A549 (cell line): ENCODE data around the gene NPAS2. TPM values are rescaled to one million over a fixed set of nuclear protein-coding genes. Genes with fewer than 3 reads are reported as not detected.
A peak's percentile ranks its signal among the peaks of the same experiment; 100 is the strongest.

Experiments used
- ATAC-seq, 2 experiments: fragments of 200-7000 bp in 1 of 2; fragments of >200 bp in 1 of 2; cut with Nextera tagmentation in 1 of 2; cut with Tn5 transposase in 1 of 2; 3 replicates each; pipeline versions ENCODE4 v1.8.0 to v1.9.1; 2018 to 2020; ENCODE audit warnings: mild to moderate bottlenecking in 1 of 2, moderate library complexity in 1 of 2
- CTCF ChIA-PET: fragments of 300-600 bp; sonication (Branson Sonifier 250); formaldehyde crosslinking; extraction: SDS; loops from one replicate; lab custom pipeline; 2021; ENCODE audit warnings: antibody characterized with exemption, inconsistent platforms; lab: Yijun Ruan, JAX
- POLR2A ChIA-PET: fragments of 350-600 bp; formaldehyde crosslinking; extraction: SDS; loops from one replicate; lab custom pipeline; 2021; ENCODE audit warnings: antibody characterized with exemption, inconsistent platforms; lab: Yijun Ruan, JAX
- DNase-seq, 2 experiments: peaks; one replicate each; pipeline versions ENCODE4 v3.0.0 to v3.0.0-alpha.2; 2011 to 2016; ENCODE audit warnings: low read depth in 1 of 2, low spot score in 1 of 2
- FAIRE-seq: peaks from 2 replicates; lab custom pipeline; 2011; peaks lifted over from hg19 to GRCh38; lab: Jason Lieb, UNC
- H3K27ac ChIP-seq, 2 experiments: fragments of >200 bp; sonication (Bioruptor Twin); formaldehyde crosslinking; 3 replicates each; pipeline ENCODE4 v1.5.1; 2016 to 2017
- H3K4me1 ChIP-seq: fragments of >200 bp; sonication (Bioruptor Twin); formaldehyde crosslinking; 3 replicates; pipeline ENCODE4 v1.6.1; 2016
- H3K4me2 ChIP-seq: fragments of >200 bp; sonication (Bioruptor Twin); formaldehyde crosslinking; 3 replicates; pipeline ENCODE4 v1.6.1; 2016
- H3K4me3 ChIP-seq: fragments of >200 bp; sonication (Bioruptor Twin); formaldehyde crosslinking; 3 replicates; pipeline ENCODE4 v1.5.1; 2016
- H3K9me3 ChIP-seq: fragments of >200 bp; sonication (Bioruptor Twin); formaldehyde crosslinking; 3 replicates; pipeline ENCODE4 v1.6.1; 2016
- BHLHE40 ChIP-seq: IDR thresholded peaks from 2 replicates; pipeline ENCODE4 v1.6.1; 2012; ENCODE audit warnings: low read depth, low read length, inconsistent platforms
- CBX8 ChIP-seq: fragments of 200-600 bp; sonication (generic); IDR thresholded peaks from 2 replicates; pipeline ENCODE4 v1.6.1; 2016
- CEBPB ChIP-seq, 2 experiments: fragments of >200 bp in 1 of 2; sonication (Bioruptor Twin) in 1 of 2; formaldehyde crosslinking in 1 of 2; IDR thresholded peaks; 2 replicates each; pipeline ENCODE4 v1.6.1; 2012 to 2016
- CHD2 ChIP-seq: fragments of 150-350 bp; IDR thresholded peaks from 2 replicates; pipeline ENCODE4 v1.6.1; 2014; ENCODE audit warnings: low read length; ENCODE audit not compliant: partially characterized antibody
- CHD4 ChIP-seq: fragments of 200-600 bp; sonication (generic); IDR thresholded peaks from 2 replicates; pipeline ENCODE4 v1.6.1; 2016; ENCODE audit warnings: antibody characterized with exemption, mild to moderate bottlenecking, borderline replicate concordance
- EHMT2 ChIP-seq: fragments of 200-600 bp; sonication (generic); IDR thresholded peaks from 2 replicates; pipeline ENCODE4 v1.6.1; 2016; ENCODE audit warnings: antibody characterized with exemption, low read depth, mild to moderate bottlenecking, moderate library complexity
- ESRRA ChIP-seq: fragments of 150-350 bp; IDR thresholded peaks from 2 replicates; pipeline ENCODE4 v1.6.1; 2014; ENCODE audit warnings: mild to moderate bottlenecking, low read length, borderline replicate concordance
- FOSB ChIP-seq: fragments of 250-450 bp; sonication (Bioruptor Pico); IDR thresholded peaks from 2 replicates; pipeline ENCODE4 v1.5.0; 2020; ENCODE audit warnings: mild to moderate bottlenecking, moderate library complexity
- HDAC2 ChIP-seq: fragments of 200-600 bp; sonication (generic); IDR thresholded peaks from 2 replicates; pipeline ENCODE4 v1.6.1; 2016
- HEYL ChIP-seq: fragments of 250-450 bp; sonication (Bioruptor Pico); IDR thresholded peaks from 2 replicates; pipeline ENCODE4 v1.8.0; 2021; ENCODE audit warnings: mild to moderate bottlenecking, moderate library complexity
- JUNB ChIP-seq: fragments of >200 bp; sonication (Bioruptor Twin); formaldehyde crosslinking; IDR thresholded peaks from 2 replicates; pipeline ENCODE4 v1.6.1; 2016
- MAFK ChIP-seq: fragments of 450-650 bp; IDR thresholded peaks from 2 replicates; pipeline ENCODE4 v1.6.1; 2014; ENCODE audit not compliant: partially characterized antibody
- MYC ChIP-seq: IDR thresholded peaks from 2 replicates; pipeline ENCODE4 v1.6.1; 2012; ENCODE audit warnings: mild to moderate bottlenecking, inconsistent platforms, low read length, improper control_type of control experiment, borderline replicate concordance
- NPAS2 ChIP-seq: fragments of 250-450 bp; sonication (Bioruptor Pico); IDR thresholded peaks from 2 replicates; pipeline ENCODE4 v1.8.0; 2022; ENCODE audit warnings: mild to moderate bottlenecking, moderate library complexity, borderline replicate concordance
- POLR2A ChIP-seq: IDR thresholded peaks from 2 replicates; pipeline ENCODE4 v1.6.1; 2012; ENCODE audit warnings: mild to moderate bottlenecking, low read length
- POLR2AphosphoS2 ChIP-seq: conservative IDR thresholded peaks from 2 replicates; pipeline ENCODE4 v1.6.1; 2012; ENCODE audit warnings: low read length, improper control_type of control experiment, inconsistent platforms
- RNF2 ChIP-seq: fragments of 200-600 bp; sonication (generic); IDR thresholded peaks from 2 replicates; pipeline ENCODE4 v1.6.1; 2016; ENCODE audit warnings: low read depth, mild to moderate bottlenecking, antibody characterized with exemption, moderate library complexity, borderline replicate concordance
- TP53 ChIP-seq: fragments of 250-450 bp; sonication (Bioruptor Pico); IDR thresholded peaks from 2 replicates; pipeline ENCODE4 v1.5.0; 2021; ENCODE audit warnings: mild to moderate bottlenecking, moderate library complexity
- ZFP36 ChIP-seq: fragments of 450-650 bp; IDR thresholded peaks from 2 replicates; pipeline ENCODE4 v1.6.1; 2014; ENCODE audit warnings: borderline replicate concordance; ENCODE audit not compliant: partially characterized antibody
- WGBS: methylation state at CpG from one replicate; pipeline ENCODE4 v1.1.6; 2017; ENCODE audit errors: missing lambda C conversion rate; 5-methylcytosine and 5-hydroxymethylcytosine counted together
- polyA plus RNA-seq, 4 experiments: library from polyadenylated mRNA; depleted of rRNA in 3 of 4; stranded (reverse); fragments of >200 nt; fragmentation: RNase III in 1 of 4; extraction: RNeasy Plus Mini Kit Qiagen cat#74134 plus additional on column Dnase treatment in 1 of 4; gene quantifications; 2 replicates in 3 of 4; 3 replicates in 1 of 4; pipeline ENCODE4 v1.2.3, GENCODE V29; 2011 to 2017
- TF ChIP-seq, protein P1 (sequence below): fragments of 250-450 bp; sonication (Bioruptor Pico); IDR thresholded peaks from 2 replicates; pipeline ENCODE4 v1.5.0; 2021; ENCODE audit warnings: mild to moderate bottlenecking, moderate library complexity, borderline replicate concordance
- TF ChIP-seq, protein P2 (sequence below): fragments of 200-600 bp; sonication (generic); IDR thresholded peaks from 2 replicates; pipeline ENCODE4 v1.6.1; 2016; ENCODE audit warnings: antibody characterized with exemption, mild to moderate bottlenecking, moderate library complexity
- TF ChIP-seq, protein P3 (sequence below): fragments of 450-650 bp; IDR thresholded peaks from 2 replicates; pipeline ENCODE4 v1.6.1; 2014; ENCODE audit warnings: antibody characterized with exemption

Gene NPAS2
- polyA plus RNA-seq, 2 of the 4 experiments (the other 2 are of a cell fraction), result 31.4 to 56.1 TPM

GRCh38 chr2:100884145-100884621 is 64.2 kb downstream of the NPAS2 start:
- DNase-seq, result no peak
- no peak for FAIRE-seq
- Histone ChIP-seq H3K4me3 (no peak overlapping the region), H3K4me1 (peaks cover 91% of the 10 kb centered on the region), H3K27ac (peak overlapping the region; percentile 56 to 84), H3K4me2 (peak overlapping the region; percentile 48), H3K9me3 (no peaks in the 10 kb centered on the region)
- 32% methylated on average over 3 of the region's 3 CpGs for WGBS
- TF ChIP-seq, protein P1, sequence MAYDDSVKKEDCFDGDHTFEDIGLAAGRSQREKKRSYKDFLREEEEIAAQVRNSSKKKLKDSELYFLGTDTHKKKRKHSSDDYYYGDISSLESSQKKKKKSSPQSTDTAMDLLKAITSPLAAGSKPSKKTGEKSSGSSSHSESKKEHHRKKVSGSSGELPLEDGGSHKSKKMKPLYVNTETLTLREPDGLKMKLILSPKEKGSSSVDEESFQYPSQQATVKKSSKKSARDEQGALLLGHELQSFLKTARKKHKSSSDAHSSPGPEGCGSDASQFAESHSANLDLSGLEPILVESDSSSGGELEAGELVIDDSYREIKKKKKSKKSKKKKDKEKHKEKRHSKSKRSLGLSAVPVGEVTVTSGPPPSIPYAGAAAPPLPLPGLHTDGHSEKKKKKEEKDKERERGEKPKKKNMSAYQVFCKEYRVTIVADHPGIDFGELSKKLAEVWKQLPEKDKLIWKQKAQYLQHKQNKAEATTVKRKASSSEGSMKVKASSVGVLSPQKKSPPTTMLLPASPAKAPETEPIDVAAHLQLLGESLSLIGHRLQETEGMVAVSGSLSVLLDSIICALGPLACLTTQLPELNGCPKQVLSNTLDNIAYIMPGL, result no peak
- TF ChIP-seq, protein P2, sequence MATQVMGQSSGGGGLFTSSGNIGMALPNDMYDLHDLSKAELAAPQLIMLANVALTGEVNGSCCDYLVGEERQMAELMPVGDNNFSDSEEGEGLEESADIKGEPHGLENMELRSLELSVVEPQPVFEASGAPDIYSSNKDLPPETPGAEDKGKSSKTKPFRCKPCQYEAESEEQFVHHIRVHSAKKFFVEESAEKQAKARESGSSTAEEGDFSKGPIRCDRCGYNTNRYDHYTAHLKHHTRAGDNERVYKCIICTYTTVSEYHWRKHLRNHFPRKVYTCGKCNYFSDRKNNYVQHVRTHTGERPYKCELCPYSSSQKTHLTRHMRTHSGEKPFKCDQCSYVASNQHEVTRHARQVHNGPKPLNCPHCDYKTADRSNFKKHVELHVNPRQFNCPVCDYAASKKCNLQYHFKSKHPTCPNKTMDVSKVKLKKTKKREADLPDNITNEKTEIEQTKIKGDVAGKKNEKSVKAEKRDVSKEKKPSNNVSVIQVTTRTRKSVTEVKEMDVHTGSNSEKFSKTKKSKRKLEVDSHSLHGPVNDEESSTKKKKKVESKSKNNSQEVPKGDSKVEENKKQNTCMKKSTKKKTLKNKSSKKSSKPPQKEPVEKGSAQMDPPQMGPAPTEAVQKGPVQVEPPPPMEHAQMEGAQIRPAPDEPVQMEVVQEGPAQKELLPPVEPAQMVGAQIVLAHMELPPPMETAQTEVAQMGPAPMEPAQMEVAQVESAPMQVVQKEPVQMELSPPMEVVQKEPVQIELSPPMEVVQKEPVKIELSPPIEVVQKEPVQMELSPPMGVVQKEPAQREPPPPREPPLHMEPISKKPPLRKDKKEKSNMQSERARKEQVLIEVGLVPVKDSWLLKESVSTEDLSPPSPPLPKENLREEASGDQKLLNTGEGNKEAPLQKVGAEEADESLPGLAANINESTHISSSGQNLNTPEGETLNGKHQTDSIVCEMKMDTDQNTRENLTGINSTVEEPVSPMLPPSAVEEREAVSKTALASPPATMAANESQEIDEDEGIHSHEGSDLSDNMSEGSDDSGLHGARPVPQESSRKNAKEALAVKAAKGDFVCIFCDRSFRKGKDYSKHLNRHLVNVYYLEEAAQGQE, result no peak
- TF ChIP-seq MYC, result no peak
- TF ChIP-seq TP53 (CRISPR knock-in tag), result no peak
- no peak for TF ChIP-seq HDAC2
- TF ChIP-seq EHMT2, result no peak
- TF ChIP-seq NPAS2 (CRISPR knock-in tag), result no peak
- TF ChIP-seq, protein P3, sequence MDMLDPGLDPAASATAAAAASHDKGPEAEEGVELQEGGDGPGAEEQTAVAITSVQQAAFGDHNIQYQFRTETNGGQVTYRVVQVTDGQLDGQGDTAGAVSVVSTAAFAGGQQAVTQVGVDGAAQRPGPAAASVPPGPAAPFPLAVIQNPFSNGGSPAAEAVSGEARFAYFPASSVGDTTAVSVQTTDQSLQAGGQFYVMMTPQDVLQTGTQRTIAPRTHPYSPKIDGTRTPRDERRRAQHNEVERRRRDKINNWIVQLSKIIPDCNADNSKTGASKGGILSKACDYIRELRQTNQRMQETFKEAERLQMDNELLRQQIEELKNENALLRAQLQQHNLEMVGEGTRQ, result no peak
- ChIA-PET CTCF (interaction anchor here (1.6 to 2.1 kb wide), 4 partner anchors 11 to 274 kb away, joined by 3 to 6 read pairs (median 5); no protein-coding TSS in a partner anchor), POLR2A (no interaction called here)
- peak; percentile 15 to 47; a peak in 3 of 6 replicates for ATAC-seq

DNA sequence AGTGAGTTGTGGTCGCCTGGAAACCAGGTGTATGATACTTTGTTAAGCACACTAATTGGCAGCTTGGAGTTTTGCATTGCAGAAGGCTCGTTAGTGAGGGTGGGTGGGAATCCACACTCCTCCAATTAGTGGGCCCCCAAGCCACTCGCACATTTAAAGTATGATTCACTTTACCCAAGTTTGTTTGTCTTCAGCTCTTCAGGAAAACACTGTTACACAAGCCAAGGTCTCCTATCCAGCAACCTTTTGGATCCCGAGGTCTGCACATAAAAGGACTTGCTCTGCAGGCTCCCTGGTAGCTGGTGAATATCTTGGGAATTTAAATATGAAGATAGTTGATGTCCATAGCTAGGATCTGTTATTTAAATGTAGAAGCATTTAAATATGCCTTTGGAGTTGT is 66.1 kb downstream of the NPAS2 start:
- no peak overlapping the region for H3K4me3 ChIP-seq
- peaks cover 92% of the 10 kb centered on the region for H3K4me1 ChIP-seq
- ATAC-seq, result no peak
- TF ChIP-seq CEBPB (IDR thresholded peaks at IDR 0.05), result 0 out of 4 replicates have a peak, but pooled peaks of 1 of the 2 experiments have one; percentile 14
- TF ChIP-seq NPAS2 (CRISPR knock-in tag), result no peak
- TF ChIP-seq, all 56 proteins: peak for 1
- DNase-seq (no peak), FAIRE-seq (no peak)
- POLR2A ChIA-PET, result interaction anchor here (0.5 to 0.6 kb wide), 2 partner anchors 29 to 85 kb away, joined by 3 to 4 read pairs; no protein-coding TSS in a partner anchor
- H3K4me2 ChIP-seq, result peak overlapping the region; percentile 48
- peak overlapping the region; percentile 56 to 94 for H3K27ac ChIP-seq
- CTCF ChIA-PET, result interaction anchor here (1.0 to 2.4 kb wide), 6 partner anchors 14 to 156 kb away, joined by 3 to 6 read pairs (median 4); no protein-coding TSS in a partner anchor
- WGBS, result 31% methylated on average over 4 of the region's 4 CpGs
- no peaks in the 10 kb centered on the region for H3K9me3 ChIP-seq

- ATAC-seq, result no peak
- CTCF ChIA-PET, result interaction anchor here (1.6 to 2.4 kb wide), 4 partner anchors 13 to 29 kb away, joined by 3 to 6 read pairs (median 4); no protein-coding TSS in a partner anchor
- Histone ChIP-seq H3K27ac (peak overlapping the region; percentile 56 to 94), H3K9me3 (no peaks in the 10 kb centered on the region), H3K4me3 (no peak overlapping the region), H3K4me1 (peaks cover 92% of the 10 kb centered on the region), H3K4me2 (peak overlapping the region; percentile 48; the same call in 2 of the 3 replicates)
- WGBS, result 90% methylated on average over 7 of the region's 11 CpGs
- DNase-seq, result no peak
- POLR2A ChIA-PET, result no interaction called here
- no peak for FAIRE-seq
- no peak for TF ChIP-seq POLR2AphosphoS2
- TF ChIP-seq HEYL (CRISPR knock-in tag), result no peak
- no peak for TF ChIP-seq BHLHE40
- TF ChIP-seq ESRRA, result no peak
- no peak for TF ChIP-seq CHD4
- TF ChIP-seq, protein P3, result no peak
- TF ChIP-seq RNF2, result no peak
- TF ChIP-seq FOSB (CRISPR knock-in tag), result no peak
- TF ChIP-seq POLR2A, result no peak
- no peak for TF ChIP-seq JUNB
- TF ChIP-seq MAFK, result no peak
- TF ChIP-seq CBX8, result no peak
- no peak for TF ChIP-seq CHD2
- no peak for TF ChIP-seq ZFP36
Observed at GRCh38 chr2:100887039-100887578, 67.2 kb downstream of the NPAS2 start.
